Activated naive CD4-positive, alpha-beta T cell (primary cell): ENCODE results near the gene SLC9A4.

ENCODE experiments used
- DNase-seq, 4 experiments: peaks; one replicate each; lab custom pipeline; 2025; lab: John Stamatoyannopoulos, UW

Gene SLC9A4

GRCh38 chr2:102455061-102455670 lies 17.9 kb upstream of the SLC9A4 start:
- DNase-seq: no peak

DNA sequence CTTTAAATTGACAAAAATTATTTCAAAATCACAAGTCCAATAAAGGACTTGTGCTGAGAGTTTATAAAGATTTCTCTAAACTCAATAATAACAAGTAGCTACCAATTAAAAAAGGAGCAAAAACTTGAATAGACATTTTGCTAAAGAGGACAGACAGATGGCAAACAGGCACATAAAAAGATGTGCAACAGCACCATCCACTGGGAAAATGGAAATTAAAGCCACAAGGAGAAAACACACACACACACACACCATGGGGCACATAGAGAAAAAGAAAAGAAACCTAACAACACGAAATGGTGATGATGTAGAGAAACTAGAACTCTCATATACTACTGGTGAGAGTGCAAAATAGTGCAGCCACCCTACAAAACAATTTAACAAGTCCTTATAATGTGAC lies 12.6 kb upstream of the SLC9A4 start:
- DNase-seq: no peak

DNA sequence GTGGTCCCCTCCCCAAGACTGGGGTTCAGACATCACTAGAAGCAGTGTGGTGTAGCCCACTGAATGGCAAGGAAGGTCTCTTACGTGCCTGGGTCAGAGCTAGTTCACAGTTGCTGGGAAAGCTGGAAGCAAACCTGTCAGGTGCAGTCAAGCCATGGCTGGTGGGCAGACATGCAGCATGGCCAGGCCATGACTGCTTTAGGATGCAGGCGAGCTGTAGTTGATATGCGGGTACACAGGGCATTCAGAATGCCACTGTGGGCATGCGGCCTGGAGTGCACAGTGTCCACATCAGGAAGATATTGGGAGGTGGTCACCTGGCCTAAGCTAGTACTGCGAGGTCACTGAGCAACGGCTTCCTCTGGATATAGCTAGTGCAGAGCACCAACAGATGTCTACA lies 11.8 kb upstream of the SLC9A4 start:
- DNase-seq: no peak

DNA sequence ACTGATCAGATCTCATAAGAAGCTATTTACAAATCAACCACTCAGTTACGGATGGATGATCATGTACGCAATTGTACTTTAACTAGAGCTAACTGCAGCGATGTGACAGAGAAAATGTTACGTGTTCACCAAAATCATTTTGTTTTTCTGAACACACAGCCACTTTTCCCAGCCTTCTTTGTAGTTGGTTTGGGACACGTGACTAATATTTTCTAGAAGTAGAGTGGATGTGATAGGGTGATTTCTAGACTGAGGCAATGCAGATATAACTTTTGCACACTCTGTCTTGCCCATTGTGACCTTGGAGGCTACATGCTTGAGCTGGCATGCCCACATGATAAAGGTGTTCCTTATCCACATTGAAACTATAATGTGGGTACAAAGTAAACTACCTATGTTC lies 9.9 kb upstream of the SLC9A4 start:
- no peak for DNase-seq

- no peak for DNase-seq
Observed at GRCh38 chr2:102470168-102470567, 2.9 kb upstream of the SLC9A4 start.

DNA sequence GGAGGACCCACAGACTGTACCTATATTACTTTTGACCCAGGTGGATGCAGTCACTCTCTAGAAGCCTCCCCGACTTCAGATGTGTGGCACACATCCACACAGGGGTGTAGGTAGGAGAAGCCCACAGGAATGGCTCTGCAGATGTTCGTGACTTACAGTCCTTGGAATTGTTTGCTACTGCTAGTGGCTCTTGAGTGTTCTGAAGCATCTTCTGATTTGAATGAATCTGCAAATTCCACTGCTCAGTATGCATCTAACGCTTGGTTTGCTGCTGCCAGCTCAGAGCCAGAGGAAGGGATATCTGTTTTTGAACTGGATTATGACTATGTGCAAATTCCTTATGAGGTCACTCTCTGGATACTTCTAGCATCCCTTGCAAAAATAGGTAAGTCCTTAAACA lies 605 bp downstream of the SLC9A4 start:
- no peak for DNase-seq

DNA sequence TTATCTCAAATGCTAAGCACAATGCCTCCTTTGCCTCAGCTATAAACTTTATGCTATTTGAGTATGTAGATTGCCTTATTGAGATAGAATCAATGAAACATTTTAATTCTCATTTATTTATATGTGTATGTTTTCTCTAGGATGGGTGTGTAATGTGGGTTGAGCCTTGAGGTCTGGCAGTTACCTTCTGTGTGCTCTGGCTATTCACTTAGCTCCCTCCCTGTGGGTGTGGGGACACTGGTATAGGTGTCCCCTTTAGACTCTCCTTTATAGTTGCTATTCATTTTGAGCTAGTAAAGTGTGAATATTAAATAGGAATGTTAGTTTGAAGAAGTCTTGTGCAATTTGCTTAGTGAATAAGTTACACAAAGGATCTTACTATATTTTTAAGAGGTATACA lies 1.8 kb downstream of the SLC9A4 start:
- DNase-seq: no peak

DNA sequence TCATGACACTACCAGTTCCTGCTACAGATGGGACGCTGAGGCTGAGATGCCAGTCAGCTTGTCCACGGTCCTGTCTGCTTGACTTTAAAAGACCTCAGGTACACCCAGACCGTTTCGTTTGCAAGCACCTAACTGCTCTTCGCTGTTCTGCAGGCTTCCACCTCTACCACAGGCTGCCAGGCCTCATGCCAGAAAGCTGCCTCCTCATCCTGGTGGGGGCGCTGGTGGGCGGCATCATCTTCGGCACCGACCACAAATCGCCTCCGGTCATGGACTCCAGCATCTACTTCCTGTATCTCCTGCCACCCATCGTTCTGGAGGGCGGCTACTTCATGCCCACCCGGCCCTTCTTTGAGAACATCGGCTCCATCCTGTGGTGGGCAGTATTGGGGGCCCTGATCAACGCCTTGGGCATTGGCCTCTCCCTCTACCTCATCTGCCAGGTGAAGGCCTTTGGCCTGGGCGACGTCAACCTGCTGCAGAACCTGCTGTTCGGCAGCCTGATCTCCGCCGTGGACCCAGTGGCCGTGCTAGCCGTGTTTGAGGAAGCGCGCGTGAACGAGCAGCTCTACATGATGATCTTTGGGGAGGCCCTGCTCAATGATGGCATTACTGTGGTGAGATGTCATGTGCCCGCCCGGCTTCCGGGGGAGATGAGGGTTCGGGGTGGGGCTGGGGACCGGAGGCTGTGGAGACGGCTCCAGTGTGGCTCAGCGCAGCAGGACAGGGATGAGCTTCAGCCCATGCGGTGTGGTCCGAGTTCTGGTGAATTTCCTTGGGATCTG lies 5.9 kb downstream of the SLC9A4 start:
- DNase-seq: no peak

DNA sequence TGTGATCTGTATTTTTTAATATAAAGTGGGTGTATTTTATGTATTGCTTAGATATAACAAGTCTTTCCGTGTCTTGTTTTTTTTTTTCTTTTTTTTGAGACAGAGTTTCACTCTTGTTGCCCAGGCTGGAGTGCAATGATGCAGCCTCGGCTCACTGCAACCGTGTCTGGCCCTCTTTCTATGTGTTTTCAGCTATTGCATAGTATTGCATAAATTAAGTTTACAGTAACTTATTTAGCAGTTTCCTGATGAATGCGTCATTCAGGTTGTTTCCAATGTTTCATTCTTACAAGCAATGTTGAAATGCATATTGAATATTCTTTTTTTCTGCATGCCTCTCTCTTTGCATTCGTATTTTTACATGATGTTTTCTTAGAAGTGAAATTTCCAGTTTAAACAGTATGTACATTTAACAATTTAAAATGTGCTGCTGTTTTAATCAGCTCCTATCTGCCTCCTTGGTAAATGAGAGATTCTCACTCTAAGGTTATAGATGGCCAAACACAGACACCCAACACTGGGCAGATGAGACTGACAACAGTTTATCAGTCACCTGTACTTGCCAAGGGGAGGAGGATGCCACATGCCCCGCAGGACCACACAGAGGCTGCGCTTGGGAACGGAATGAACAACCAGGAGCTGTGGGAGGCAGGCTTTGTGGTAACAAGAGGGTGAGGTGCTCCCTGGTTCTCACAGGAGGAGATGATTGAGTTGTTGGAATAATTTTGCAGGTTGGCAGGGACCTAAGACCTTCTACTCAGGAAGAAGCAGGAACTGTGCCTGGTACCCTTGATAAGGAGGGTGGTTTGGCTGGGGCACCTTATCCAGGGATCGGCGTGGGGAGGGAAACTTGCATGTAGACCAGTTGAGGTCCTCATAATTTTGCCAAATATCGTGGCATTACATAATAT lies 7.5 kb downstream of the SLC9A4 start:
- DNase-seq: no peak

DNA sequence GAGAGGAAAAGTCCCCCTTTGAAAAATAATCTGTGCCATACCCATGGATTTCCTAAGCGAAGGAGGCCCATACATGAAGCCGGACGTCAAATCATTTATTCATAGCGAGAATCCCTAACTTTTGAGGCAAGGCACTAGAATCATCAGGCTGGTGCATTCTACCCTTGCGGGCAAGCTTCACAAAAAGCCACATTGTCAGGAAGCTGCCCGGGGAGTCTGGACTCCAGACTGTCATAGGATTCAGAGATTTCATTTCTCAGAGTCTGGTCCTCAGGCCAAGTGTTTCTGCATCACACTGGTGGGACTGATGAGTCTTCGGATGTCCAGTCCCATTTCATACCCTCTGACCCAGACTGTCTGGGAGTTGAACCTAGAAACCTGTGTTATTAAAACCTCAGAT lies 8.9 kb downstream of the SLC9A4 start:
- DNase-seq: no peak

- no peak for DNase-seq
Observed at GRCh38 chr2:102483086-102483485, 10.1 kb downstream of the SLC9A4 start.

- no peak for DNase-seq
Observed at GRCh38 chr2:102484310-102485061, 11.5 kb downstream of the SLC9A4 start.

DNA sequence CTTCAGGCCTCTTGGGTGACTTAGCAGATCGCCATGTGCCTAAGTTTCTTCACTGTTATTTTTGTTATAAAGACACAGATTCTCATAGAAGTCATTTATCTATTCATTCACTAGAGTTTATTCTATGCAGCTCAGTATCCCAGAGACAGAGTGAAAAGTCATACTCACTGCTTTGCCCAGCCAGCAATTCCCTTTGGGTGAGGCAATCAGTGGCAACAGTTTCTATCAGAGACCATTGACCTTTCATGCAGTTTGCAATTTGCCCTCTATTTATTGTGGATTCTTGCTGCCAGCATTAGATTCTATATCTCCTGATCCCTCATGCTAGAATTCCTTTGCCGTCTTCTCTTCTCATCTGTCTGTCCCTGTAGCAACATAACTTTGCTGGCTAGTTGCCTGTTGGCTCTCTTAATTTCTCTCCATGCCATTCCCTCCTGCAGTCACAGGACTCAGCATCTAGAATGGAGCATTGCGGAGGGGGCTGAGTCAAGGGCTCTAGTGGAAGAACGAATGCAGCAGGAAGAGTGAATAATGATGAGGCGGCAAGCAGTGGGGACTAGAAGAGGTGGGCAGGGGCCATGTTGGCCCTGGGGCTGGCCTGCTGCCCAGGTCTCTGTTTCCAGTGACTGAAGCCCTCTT lies 12.2 kb downstream of the SLC9A4 start:
- no peak for DNase-seq

DNA sequence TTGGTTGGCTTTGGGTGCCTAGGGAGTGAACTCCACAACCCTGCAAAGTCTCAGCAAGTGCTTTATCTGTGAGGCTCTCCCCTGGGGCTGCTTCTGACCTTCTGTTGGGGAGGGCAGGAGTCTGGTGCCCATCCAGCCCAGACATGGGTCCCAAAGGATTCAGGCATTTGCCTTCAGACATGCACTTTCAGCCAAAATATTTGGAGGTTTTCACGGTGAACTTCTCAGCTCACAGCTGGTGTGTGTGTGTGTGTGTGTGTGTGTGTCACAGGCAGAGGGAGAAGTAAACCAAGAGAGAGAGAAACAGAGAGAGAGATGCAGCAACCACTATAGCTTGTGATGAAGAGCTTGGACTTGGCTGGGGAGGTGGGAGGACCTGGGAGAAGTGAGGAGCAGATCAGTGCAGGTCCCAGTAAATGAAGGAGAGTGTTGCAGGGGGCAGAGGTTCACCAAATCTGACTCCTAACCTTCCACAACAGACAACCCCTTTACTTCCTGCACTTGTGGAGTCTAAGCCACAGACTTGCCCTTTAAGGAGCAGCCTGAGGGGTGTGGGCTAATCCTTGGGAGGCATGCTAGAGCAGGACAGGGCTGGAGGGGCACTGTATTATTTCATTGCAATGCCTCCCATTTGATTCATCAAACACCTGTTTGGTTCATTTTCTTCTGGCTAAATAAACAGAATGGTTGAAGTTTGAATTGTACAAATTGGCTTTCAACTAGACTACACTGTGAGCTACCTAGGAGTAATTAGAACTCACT lies 14.1 kb downstream of the SLC9A4 start:
- no peak for DNase-seq

- no peak for DNase-seq
Observed at GRCh38 chr2:102487761-102488462, 14.9 kb downstream of the SLC9A4 start.

GRCh38 chr2:102489646-102490045 lies 16.6 kb downstream of the SLC9A4 start:
- DNase-seq: no peak

DNA sequence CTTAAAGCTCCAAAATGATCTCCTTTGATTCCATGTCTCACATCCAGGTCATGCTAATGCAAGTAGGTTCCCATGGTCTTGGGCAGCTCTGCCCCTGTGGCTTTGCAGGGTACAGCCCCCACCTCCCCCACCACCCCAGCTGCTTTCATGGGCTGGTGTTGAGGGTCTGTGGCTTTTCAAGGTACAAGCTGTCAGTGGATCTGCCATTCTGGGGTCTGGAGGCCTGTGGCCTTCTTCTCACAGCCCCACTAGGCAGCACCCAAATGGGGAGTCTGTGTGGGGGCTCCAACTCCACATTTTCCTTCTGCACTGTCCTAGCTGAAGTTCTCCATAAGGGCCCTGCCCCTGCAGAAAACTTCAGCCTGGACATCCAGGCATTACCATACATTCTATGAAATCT lies 19.0 kb downstream of the SLC9A4 start:
- DNase-seq: no peak

- DNase-seq: no peak
Observed at GRCh38 chr2:102494570-102494969, 21.5 kb downstream of the SLC9A4 start.

- no peak for DNase-seq
Observed at GRCh38 chr2:102498414-102498813, 25.4 kb downstream of the SLC9A4 start.

DNA sequence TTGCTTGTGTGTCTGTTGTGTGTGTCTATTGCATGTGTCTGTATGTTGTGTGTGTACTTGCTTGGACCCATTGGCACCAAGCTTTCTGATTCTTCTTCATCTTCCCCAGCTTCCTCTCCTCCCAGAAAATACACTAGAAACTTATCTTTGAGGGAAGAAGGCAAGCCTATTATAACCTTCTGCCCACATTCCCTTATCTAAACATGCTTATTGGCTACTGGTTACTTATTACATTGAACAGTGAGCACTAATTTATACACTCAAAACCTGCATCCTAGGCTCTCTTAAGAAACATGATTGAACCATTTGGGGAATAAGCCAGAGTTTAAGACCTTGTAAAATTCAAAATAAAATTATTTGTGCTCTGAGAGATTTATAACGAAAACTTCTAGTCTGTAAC lies 26.5 kb downstream of the SLC9A4 start:
- DNase-seq: no peak
